ENCODE results near the gene CPSF6.
"Not testable (repeated sequence)": the region's sequence is repeated elsewhere in the genome, so short reads cannot be mapped to it uniquely, and the experiment has no call there.

CPSF6 gene, protein sequence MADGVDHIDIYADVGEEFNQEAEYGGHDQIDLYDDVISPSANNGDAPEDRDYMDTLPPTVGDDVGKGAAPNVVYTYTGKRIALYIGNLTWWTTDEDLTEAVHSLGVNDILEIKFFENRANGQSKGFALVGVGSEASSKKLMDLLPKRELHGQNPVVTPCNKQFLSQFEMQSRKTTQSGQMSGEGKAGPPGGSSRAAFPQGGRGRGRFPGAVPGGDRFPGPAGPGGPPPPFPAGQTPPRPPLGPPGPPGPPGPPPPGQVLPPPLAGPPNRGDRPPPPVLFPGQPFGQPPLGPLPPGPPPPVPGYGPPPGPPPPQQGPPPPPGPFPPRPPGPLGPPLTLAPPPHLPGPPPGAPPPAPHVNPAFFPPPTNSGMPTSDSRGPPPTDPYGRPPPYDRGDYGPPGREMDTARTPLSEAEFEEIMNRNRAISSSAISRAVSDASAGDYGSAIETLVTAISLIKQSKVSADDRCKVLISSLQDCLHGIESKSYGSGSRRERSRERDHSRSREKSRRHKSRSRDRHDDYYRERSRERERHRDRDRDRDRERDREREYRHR

DNA sequence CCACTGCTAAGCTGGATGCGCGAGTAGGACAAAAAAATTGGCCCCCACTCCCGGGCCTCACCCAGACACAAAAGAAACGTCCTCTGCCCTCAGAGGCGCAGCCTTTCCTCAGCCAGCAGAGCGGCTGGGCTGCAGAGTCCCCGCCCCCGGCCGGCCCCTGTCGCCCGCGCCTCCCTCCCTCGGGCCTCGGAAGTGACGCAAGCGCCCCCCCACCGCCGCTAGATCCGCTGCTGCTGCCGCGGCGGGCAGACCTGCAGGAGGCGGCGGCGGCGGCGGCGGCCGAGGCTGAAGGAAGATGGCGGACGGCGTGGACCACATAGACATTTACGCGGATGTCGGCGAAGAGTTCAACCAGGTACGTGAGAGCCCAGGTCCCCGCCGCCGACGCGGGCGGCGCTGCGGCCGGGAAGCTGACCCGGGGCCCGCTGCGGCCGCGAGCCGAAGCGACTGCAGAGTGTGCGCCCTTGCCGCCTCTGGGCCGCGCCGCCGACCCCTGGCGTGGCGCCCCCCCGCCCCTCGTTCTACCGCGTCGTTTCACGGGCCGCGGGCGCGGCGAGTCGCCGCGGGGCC lies at the start of gene CPSF6:
Gene CPSF6 (plus strand): TSS at position 218 of the 570 bp plus-strand sequence. CDS start 78 bp downstream, at position 296.
- peak; percentile 85 for DNase-seq

DNA sequence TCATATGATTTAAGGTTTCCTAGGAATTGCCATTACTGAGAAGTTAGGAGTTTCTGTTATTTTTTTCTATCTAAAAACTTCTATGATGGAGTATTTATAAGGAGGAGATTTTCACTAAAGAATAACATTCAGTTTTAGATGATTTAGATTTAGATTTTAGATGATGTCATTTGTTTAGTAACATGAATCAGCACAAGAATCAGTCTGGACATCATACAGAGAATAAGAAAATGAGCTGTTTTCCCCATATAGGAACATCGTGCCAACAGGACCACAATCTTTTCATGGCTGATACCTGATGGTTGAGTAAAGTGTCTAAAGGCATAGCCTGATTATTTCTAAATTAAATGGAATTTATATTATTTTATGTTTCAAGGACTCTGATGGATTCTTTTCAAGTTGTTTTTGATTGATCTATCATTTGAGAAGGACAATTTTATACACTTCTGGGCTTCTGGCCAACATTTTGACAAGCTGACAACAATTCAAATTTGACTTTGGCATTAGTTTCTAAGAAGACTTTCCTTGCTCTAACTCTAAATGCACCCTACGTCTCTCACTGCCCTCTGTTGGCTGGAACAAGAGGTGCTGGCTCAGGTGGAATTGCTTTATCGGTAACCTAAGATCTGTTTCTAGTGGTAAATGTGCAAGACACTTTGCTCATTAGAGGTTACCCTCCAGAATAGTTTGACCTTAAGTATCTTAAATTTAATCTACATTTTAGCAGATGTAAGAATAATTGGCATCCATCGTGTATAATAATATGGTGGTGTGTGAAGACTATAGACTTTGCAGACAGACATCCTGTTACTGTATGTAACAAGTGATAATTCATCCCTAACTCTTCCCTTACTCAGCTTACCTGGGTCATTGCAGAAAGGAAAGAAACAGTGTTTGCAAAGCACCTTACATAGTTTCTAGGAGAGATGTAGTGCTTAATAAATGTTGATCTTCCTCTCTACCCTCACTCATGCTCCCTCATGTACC lies 42.8 kb upstream of the CPSF6 start:
- no peak for DNase-seq

DNA sequence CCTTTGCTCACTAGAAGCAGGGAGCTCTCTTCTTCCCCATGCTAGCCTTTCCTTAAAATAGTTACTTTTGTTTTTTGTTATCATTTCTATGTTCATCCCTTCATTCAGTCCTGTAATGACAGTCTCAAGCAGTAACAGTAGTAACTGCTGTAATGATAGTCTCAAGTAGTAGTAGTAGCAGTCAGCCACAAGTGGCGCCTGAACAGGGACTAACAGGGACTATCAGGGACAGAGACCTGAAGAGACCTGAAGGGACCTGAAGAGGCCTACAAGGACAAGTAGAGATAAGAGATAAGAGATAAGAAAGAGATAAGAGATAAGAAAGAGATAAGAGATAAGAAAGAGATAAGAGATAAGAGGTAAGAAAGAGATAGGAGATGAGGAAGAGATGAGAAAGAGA lies 39.4 kb upstream of the CPSF6 start:
- DNase-seq: not testable (repeated sequence)

DNA sequence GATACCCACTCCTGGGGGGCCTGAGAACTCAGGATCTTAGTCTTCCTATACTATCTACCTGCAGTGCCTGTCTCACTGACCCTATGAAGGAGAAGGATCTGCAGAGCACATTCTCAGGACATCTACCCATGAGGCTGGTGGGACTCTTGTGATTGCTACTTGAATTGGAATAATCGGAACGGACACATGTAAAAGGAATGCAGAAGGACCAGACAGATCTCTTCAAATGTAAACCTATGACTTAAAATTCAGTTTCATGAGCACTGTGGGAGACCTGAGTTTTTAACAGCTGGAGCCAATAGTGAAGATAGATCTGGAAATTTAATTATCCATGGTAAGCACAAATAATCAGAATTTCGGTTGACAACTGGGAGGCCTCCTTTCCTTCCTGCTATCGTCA lies 35.2 kb upstream of the CPSF6 start:
- DNase-seq: no peak

DNA sequence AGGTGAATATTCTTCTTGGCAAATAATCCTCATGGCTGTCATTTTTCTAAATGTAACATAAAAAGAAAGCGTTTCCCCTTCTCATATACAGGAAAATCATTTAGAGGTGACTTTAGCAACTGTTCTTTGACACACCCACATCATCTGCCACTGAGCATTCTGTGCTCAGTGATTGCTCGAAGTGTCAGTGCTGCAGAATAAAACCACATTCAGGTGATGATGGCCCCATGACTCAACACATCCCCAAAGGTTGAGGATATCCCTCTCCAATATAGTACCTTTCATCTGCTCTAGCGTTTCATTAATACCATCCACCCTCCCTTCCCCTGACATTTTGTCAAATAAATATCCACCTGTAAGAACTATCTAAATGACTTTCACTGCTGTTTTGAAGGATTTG lies 28.7 kb upstream of the CPSF6 start:
- DNase-seq: no peak

DNA sequence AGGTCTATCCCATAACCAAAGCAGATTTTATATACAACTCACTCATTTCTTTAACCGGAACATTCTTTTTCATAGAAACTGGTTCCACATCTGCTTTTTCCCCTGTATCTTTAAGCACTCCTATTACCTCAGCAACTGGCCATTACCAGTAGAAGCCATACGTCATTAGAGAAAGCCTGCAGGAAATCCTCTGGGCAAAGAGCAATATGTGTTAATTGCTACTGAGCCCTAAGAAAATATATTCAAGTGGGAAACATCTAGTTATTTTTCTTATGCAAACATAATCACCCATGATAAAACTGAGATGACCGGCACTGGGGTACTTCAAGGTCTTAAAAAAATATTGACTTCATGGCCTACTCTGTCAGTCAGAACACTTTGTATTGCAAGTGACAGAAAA lies 28.2 kb upstream of the CPSF6 start:
- DNase-seq: no peak

DNA sequence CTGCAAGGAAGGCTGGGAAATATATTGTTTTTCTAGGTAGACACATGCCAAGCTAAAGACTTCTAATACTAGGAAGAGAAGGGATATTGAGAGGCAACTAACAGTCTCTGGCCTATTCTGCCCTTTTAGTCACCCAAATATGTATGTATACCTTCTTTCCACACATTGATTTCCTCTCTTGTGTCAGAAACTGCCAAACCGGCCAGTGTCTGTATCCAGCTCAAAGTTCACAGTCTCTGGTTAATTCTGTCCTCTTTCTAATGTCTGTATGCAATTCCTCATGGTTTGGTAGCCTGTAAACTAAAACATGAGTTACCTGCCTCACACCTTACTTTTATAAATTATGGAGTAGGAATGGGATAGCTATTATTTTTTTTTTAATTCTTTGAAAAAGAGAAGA lies 25.2 kb upstream of the CPSF6 start:
- no peak for DNase-seq

DNA sequence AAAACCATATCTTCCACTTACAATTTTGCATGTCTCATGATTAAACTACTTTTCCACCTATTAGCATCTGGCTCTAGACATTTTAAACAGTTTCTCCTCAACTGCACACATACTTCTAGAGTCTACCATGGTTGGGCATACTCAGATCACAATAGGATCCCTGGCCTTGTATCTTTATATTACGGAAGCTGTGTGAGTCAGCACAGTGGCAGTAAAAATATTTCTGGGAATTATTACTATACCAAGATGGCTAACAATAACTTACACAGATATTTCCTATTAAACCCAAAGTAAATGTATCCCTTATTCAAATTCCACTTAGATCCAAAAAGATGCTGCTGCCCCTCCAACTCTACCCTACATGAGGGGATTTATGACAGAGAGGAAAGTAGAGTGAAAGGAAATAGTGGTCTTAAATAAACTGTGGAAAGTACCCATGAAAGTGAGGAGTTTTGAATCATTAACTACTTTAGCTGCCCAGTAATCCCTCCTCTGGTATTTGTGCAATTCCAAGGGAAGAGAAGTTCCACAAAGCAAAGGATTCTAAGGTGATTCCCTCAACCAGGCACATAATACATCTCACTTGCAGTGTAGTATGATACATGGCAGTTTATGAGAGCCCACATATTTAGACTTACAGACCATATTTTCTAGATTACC lies 14.0 kb upstream of the CPSF6 start:
- DNase-seq: no peak

DNA sequence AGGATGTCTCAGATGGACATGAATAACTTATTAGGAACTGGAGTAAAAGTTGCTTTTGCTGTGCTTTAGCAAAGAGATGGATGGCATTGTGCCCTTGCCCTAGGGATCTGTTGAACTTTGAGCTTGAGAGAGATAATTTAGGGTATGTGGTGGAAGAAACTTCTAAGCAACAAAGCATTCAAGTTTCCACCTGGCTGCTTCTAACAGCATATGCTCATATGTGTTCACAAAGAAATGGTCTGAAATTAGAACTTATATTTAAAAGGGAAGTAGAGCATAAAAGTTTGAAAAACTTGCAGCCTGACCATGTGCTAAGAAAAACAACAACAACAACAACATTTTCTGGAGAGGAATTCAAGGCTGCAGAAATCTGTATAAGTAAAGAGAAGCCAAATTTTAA lies 7.9 kb upstream of the CPSF6 start:
- no peak for DNase-seq

DNA sequence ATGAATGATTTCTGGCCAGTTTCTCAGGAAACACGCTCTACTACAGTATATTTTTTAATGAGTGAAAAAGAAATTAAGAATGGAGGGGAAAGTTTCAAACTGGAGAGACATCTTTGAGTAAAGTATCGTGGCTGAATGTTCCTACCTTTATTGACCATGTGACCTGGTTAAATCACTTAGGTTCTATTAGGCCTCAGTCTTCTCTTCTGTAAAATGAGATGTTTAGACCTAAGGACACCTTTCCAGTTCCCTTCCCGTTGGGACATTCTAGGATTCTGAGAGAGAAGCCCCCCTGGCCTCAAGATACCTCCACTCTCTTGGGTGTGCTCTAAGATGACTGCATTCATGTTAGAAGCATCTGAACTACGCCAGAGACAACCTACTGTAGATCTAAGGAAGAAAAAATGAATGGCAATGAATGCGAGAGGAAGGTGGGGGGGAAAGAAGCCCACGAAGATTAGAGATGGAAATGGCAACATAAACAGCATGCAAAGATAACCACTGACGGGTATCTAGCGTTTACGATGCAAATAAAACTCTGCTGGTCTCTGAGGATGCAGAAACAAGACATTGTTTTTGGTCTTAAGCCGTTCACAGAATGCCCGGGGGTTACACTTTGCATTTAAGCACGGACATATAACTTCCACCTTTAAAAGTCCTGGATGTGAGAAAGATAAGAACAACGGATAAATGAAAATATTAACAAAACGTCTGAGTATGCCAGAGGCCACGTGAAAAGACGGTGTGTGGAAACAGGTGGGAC lies 599 bp upstream of the CPSF6 start:
- no peak for DNase-seq

DNA sequence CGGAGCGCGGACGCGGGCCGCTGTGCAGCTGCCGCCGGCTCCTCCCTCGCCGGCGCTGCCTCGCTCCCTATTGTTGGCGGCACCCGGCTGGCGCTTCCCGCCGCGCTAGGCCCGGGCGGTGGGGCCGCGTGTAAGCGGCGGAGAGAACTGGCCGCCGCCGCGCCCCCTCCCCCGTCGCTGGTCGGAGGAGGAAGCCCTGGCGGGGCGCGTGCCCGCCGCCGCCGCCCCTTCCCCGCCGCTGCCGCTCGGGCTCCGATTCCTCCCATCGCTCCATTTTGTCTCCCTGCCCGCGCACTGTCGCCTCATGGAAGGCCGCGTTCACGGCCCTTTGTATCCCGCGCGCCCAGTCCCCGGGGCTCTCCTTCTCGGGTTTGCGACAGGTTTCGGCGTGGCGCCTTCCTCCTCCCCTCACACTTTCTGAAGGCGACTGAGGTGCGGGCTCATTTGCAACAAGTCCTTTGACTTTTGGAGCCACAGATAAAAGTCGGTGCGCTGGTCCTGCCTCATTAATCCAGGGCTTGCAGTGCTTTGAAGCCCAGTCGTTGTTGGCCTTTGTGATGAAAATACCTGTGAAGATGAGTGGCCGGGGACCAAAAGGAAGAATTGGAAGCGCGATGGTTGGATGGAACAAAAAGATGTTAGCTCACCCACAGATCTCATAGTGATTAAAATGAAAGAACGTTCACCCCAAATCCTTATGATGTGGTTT lies 707 bp downstream of the CPSF6 start:
- DNase-seq: no peak

DNA sequence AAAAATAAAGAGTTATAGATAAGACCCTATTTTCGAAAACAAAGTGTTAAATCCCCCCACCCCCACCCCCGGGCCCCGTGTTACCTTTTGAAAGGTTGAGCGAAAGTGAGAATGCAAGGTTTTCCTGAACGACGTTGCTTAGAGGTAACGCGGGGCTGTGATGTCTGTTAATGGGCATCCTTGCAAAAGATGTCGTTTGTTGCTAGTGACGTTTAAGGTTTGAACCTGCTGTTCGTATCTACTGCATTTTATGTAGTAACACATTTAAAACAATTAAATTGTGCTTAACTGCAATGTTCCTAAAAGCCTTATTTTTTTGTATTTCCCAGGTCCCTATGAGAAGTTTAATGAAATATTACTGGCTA lies 1.2 kb downstream of the CPSF6 start:
- no peak for DNase-seq

DNA sequence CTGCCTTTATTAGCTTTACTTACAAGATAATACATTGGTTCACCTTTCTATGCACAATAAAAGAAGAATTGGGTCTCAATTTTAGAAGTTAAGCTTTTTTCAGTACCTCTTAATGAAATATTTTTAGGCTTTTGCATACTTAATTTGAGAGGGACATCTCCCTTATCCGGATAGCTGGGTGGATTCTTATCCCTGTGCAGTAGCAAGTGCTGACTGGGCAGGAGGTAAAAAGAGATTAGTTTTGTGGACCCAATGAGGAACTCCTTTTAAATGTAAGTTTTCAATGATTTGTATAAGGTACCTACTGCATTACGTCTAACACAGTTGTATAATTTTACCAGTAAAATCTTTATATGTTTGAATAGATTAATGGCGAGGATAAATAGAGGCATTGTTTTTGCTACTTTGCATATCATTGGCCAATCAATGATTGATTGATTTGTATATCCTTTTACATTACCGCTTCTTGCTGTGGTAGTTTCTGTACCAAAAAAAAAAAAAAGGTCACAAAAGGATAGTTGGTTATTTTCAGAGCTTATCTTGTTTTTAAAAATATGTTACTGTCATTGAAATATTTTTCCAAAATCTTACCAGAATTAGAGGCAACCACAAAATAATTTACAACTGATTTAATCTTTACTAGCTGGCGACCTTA lies 2.2 kb downstream of the CPSF6 start:
- DNase-seq: no peak

DNA sequence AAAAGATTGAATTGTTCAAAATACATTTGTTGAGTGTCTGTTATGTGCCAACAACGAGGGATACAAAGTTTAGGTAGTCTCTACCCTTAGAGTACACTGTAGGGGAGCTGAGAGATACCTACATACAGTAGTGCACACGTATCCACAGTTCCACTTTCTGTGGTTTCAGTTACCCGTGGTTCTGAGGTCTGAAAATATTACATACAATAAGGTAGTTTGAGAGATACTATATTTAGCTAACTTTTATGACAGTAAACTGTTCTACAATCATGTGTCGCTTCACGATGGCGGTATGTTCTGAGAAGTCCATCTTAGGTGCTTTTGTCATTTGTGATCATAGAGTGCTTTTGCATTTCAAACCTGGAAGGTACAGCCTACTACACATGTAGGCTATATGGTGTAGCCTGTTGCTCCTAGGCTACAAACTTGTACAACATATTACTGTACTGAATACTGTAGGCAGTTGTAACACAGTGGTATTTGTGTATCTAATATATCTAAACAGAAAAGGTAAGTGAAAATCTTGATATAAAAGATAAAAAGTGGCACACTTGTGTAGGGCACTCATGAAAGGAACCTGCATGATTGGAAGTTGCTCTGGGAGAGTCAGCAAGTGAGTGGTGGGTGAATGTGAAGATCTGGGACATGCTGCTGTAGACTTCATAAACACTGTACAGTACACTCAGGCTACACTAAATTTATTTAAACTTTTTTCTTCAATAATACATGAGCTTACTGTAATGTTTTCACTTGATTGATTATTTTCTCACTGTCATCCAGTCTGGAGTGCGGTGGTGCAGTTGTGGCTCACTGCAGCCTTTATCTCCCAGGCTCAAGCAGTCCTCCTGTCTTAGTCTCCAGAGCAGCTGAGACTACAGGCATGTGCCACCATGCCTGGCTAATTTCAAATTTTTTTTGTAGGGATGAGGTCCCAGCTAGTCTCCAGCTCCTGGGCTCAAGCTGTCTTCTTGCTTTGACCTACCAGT lies 4.0 kb downstream of the CPSF6 start:
- DNase-seq: no peak

DNA sequence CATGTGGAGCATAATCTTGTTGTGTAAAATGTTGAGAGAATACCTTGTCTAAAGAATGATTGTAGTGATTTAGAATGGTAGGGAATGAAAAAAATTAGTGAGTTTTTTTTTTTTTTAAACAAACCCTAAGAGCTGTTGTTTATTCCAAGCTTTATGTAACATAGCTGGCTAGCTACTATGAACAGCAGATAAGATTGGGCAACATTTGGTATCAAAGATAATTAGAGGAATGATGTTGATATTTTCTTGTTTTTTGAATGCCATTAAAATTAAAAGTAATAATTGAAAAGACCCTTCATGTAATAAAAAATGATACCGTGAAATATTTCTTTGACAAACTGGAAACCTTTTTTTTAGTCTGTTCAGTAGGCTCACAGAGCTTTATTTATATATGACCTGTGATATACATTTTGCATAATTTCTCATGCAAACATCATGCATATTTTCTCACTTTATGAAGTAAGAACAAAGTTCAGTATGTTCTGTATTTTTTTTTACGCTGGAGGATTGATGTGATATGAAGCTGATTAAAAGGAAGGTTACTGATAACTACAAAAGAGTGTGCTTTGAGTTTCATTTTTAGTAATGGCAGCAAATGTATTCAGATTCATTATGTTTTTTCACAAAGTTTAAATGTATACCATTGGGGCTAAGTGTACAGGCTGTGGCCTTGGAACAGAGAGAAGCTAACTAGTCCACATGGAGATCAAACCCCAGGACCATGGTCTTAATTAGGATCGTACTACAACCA lies 8.1 kb downstream of the CPSF6 start:
- DNase-seq: no peak

DNA sequence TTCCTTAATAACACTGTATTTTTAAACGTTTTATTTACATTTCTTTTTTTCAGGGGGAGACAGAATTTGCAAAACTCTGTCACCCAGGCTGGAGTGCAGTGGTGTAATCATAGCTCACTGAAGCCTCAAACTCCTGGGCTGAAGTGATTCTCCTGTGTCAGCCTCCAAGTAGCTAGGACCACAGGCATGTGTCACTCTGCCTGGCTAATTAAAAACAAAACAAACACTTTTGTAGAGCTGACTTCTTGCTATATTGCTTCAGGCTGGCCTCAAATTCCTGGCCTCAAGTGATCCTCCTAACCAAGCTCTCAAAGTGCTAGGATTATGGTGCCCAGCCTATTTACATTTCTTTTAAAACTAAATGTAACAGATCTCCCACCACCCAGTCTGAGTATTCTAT lies 12.7 kb downstream of the CPSF6 start:
- DNase-seq: no peak

DNA sequence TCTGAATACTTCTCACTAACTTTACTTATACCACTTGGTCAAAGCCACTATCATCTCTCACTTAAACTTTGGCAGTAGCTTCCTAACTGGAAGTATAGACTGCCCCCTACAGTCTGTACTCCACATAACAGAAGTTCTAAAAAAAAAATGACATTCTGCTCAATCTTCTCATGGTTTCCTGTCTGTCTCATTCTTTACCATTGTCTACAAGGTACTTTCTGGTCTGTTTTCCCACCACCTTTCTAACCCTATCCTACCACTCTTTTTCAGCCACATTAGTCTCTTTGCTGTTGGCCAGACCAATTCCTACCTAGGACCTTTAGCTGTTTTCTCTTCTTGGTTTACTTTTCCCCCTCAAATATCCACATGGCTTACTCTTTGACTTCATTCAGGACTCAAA lies 14.7 kb downstream of the CPSF6 start:
- DNase-seq: peak; percentile 25

DNA sequence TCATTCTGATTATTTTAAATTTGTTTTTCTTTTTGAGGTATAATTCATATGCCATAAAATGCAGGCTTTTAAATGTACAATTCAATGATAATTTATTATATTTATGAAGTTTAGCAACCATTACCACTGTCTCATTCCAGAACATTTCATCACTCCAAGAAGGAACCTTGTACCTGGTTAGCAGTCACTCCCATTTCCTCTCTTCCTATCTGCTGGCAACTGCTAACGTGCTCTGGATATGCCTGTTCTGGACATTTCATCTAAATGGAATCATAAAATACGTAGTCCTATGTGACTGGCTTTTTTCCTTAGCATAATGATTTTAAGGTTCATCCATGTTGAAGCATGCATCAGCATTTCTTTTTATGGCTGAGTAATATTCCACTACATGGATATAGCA lies 15.5 kb downstream of the CPSF6 start:
- no peak for DNase-seq

DNA sequence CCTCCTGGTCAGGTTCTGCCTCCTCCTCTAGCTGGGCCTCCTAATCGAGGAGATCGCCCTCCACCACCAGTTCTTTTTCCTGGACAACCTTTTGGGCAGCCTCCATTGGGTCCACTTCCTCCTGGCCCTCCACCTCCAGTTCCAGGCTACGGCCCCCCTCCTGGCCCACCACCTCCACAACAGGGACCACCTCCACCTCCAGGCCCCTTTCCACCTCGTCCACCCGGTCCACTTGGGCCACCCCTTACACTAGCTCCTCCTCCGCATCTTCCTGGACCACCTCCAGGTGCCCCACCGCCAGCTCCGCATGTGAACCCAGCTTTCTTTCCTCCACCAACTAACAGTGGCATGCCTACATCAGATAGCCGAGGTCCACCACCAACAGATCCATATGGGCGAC lies 19.3 kb downstream of the CPSF6 start:
- DNase-seq: no peak

All from NCI-H748 treated with DMSO at 0.1 percent for 48 hours (cell line).